Gastrocnemius medialis (tissue), 4 donors: ENCODE measurements around the gene ARMC6. TPM values are rescaled to one million over a fixed set of nuclear protein-coding genes. Genes with fewer than 3 reads are reported as not detected.

ENCODE experiments used
- ATAC-seq, 2 donors: fragments of 150-250 bp; one replicate each; pipeline ENCODE4 v1.9.1; 2016
- DNase-seq, 2 donors: peaks; one replicate each; pipeline ENCODE4 v3.0.0-alpha.2; 2019
- H3K27ac ChIP-seq, 4 donors: fragments of 200-600 bp; sonication (generic); 1 replicate in 1 of 4; 2 replicates in 3 of 4; pipeline ENCODE4 v1.5.1; 2016 to 2018; ENCODE audit warnings: mild to moderate bottlenecking in 2 of 4, moderate library complexity in 1 of 4
- H3K27me3 ChIP-seq, 3 donors: fragments of 200-600 bp; sonication (generic) in 2 of 3; 1 replicate in 1 of 3; 2 replicates in 2 of 3; pipeline versions ENCODE4 v1.5.1 to v1.6.0; 2016 to 2019; ENCODE audit warnings: mild to moderate bottlenecking in 1 of 3, moderate library complexity in 1 of 3
- H3K36me3 ChIP-seq, 2 donors: fragments of 200-600 bp; sonication (generic) in 1 of 2; one replicate each; pipeline ENCODE4 v1.5.1; 2017 to 2018
- H3K4me1 ChIP-seq, 2 donors: fragments of 200-600 bp; sonication (generic) in 1 of 2; one replicate each; pipeline ENCODE4 v1.5.1; 2016 to 2017; ENCODE audit warnings: mild to moderate bottlenecking in 2 of 2
- H3K4me3 ChIP-seq, 4 donors: fragments of 200-600 bp; sonication (generic) in 3 of 4; 1 replicate in 1 of 4; 2 replicates in 3 of 4; pipeline ENCODE4 v1.5.1; 2016 to 2019; ENCODE audit warnings: mild to moderate bottlenecking in 2 of 4
- H3K9me3 ChIP-seq, 3 donors: fragments of 200-600 bp; sonication (generic) in 2 of 3; 1 replicate in 1 of 3; 2 replicates in 2 of 3; pipeline ENCODE4 v1.5.1; 2016 to 2019
- POLR2A ChIP-seq, 2 donors: fragments of 450-650 bp; IDR thresholded peaks; one replicate each; pipeline ENCODE4 v1.6.1; 2017; ENCODE audit warnings: antibody characterized with exemption in 2 of 2, mild to moderate bottlenecking in 2 of 2, moderate library complexity in 2 of 2
- in situ Hi-C, 4 donors: fragments of 200-750 bp; cut with MboI; loops; one replicate each; pipeline versions ENCODE4 v1.15.0 to v1.8.0; 2017; ENCODE audit warnings: low sequenced_read_pairs in 4 of 4
- intact Hi-C: fragments of 100-400 bp; cut with DNase I; formaldehyde crosslinking; loops from one replicate; pipeline ENCODE4 v1.15.1; 2023; ENCODE audit warnings: low total_unique reads
- total RNA-seq, 4 donors: library from RNA; depleted of rRNA; stranded (reverse); fragments of >200 nt; gene quantifications; one replicate each; pipeline versions ENCODE4 v1.1.0 to v1.2.3, GENCODE V29; 2016
- TF ChIP-seq, protein P1 (sequence below), 5 experiments: fragments of 450-650 bp in 3 of 5; fragments of 200-600 bp in 2 of 5; sonication (generic) in 2 of 5; IDR thresholded peaks in 4 of 5; conservative IDR thresholded peaks in 1 of 5; 1 replicate in 4 of 5; 2 replicates in 1 of 5; pipeline ENCODE4 v1.5.1; 2016 to 2019; ENCODE audit warnings: antibody characterized with exemption in 5 of 5, mild to moderate bottlenecking in 3 of 5, moderate library complexity in 3 of 5

The ARMC6 gene
- total RNA-seq, 4 donors from 2014 or later, result 18.2 to 35.7 (median 25.2) TPM

GRCh38 chr19:19068659-19069654, 35.6 kb downstream of the ARMC6 start:
- H3K36me3 ChIP-seq, result no peaks in the 10 kb centered on the region
- H3K27ac ChIP-seq, result peak overlapping the region; percentile 94 to 96 (median 94)
- intact Hi-C loops, result loop anchor here (10.0 kb wide), 1 partner anchor 1044 kb away; no protein-coding TSS in a partner anchor
- in situ Hi-C loops, result no loop called here
- DNase-seq (no peak), ATAC-seq (peak; percentile 15 to 24)
- no peak for TF ChIP-seq POLR2A (IDR thresholded peaks at IDR 0.05)
- TF ChIP-seq, protein P1, sequence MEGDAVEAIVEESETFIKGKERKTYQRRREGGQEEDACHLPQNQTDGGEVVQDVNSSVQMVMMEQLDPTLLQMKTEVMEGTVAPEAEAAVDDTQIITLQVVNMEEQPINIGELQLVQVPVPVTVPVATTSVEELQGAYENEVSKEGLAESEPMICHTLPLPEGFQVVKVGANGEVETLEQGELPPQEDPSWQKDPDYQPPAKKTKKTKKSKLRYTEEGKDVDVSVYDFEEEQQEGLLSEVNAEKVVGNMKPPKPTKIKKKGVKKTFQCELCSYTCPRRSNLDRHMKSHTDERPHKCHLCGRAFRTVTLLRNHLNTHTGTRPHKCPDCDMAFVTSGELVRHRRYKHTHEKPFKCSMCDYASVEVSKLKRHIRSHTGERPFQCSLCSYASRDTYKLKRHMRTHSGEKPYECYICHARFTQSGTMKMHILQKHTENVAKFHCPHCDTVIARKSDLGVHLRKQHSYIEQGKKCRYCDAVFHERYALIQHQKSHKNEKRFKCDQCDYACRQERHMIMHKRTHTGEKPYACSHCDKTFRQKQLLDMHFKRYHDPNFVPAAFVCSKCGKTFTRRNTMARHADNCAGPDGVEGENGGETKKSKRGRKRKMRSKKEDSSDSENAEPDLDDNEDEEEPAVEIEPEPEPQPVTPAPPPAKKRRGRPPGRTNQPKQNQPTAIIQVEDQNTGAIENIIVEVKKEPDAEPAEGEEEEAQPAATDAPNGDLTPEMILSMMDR (IDR thresholded peaks at IDR 0.05 in 4 of 5, conservative IDR thresholded peaks at IDR 0.05 in 1 of 5), result no peak
- peak overlapping the region in 1 of 4 donors; percentile 19 for H3K4me3 ChIP-seq
- H3K9me3 ChIP-seq, result no peaks in the 10 kb centered on the region
- no peaks in the 10 kb centered on the region for H3K27me3 ChIP-seq
- peaks cover 48 to 72% of the 10 kb centered on the region in 2 donors for H3K4me1 ChIP-seq

- no peak for ATAC-seq
- no peak for TF ChIP-seq POLR2A (IDR thresholded peaks at IDR 0.05)
- TF ChIP-seq, protein P1 (IDR thresholded peaks at IDR 0.05 in 4 of 5, conservative IDR thresholded peaks at IDR 0.05 in 1 of 5), result no peak
- in situ Hi-C loops, result no loop called here
These were observed 38.5 kb downstream of the ARMC6 start for GRCh38 chr19:19071897-19072296.

DNA sequence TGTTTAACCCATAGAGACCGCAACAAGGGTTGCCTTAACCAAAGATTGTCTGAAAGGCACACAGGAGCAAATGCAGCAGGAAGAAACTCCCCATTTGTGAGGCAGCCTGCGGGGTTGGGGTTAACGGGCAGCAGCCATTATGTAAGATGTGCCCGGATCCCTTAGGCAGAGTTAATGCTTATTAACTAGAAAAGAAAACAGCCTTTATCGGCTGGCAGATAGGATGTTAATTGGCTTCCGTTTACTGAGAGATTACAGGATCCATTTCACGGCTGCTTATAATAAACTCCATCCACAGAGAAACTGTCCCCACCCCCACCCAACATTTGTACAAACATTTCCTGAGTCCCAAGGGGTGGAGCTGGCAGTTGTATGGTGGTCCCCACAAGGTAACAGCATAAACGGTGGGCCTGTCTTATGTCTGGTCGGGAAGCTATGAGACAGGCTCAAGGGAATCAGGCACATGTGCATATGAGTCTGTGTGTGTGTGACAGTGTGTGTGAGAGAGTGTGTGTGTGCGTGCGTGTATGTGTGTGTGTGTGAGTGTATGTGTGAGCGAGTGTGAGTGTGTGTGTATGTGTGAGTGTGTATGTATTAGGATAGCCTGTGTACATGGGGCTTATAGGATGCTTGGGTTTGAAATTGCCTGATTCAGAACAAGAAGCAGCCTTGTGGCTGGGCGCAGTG, 40.9 kb downstream of the ARMC6 start:
- DNase-seq, result no peak
- intact Hi-C loops, result no loop called here
- peaks cover 10 to 39% of the 10 kb centered on the region in 2 donors for H3K4me1 ChIP-seq
- ATAC-seq, result no peak
- in situ Hi-C loops, result no loop called here
- no peaks in the 10 kb centered on the region for H3K27me3 ChIP-seq
- no peaks in the 10 kb centered on the region for H3K9me3 ChIP-seq
- H3K36me3 ChIP-seq, result no peaks in the 10 kb centered on the region
- peak overlapping the region in 1 of 4 donors; percentile 62 for H3K27ac ChIP-seq
- H3K4me3 ChIP-seq, result no peak overlapping the region
- TF ChIP-seq, protein P1 (IDR thresholded peaks at IDR 0.05 in 4 of 5, conservative IDR thresholded peaks at IDR 0.05 in 1 of 5), result no peak
- TF ChIP-seq POLR2A (IDR thresholded peaks at IDR 0.05), result no peak

More at GRCh38 chr19:19071897-19072296, 38.5 kb downstream of the ARMC6 start:
- Histone ChIP-seq H3K4me1 (peaks cover 34 to 64% of the 10 kb centered on the region in 2 donors), H3K36me3 (no peaks in the 10 kb centered on the region), H3K27me3 (no peaks in the 10 kb centered on the region), H3K9me3 (no peaks in the 10 kb centered on the region), H3K4me3 (no peak overlapping the region), H3K27ac (peak overlapping the region; percentile 26 to 96 (median 94))
- intact Hi-C loops, result no loop called here
- DNase-seq, result no peak

DNA sequence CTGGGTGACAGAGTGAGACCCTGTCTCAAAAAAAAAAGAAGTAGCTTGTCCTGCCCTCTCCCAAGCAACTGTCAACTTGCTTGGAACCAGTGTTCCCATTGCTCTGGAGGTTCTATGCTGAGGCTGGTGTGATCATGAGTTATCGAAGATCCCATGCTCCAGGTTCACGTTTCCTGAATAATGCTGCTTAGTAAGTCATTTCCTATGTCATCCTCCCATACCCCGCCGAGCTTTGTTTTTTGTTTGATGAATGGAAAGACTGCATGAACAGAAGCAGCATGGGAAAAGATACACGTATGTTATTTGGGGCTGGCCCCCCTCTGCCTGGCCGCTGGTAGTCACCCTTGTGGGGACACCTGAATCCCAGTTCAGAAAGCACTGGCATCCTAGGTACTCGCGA, 41.7 kb downstream of the ARMC6 start:
- H3K27me3 ChIP-seq, result no peaks in the 10 kb centered on the region
- intact Hi-C loops (no loop called here), in situ Hi-C loops (no loop called here)
- no peak overlapping the region for H3K4me3 ChIP-seq
- ATAC-seq, result no peak
- no peak for TF ChIP-seq POLR2A (IDR thresholded peaks at IDR 0.05)
- TF ChIP-seq, protein P1 (IDR thresholded peaks at IDR 0.05 in 4 of 5, conservative IDR thresholded peaks at IDR 0.05 in 1 of 5), result no peak
- no peak for DNase-seq
- H3K27ac ChIP-seq, result no peak overlapping the region
- no peaks in the 10 kb centered on the region for H3K36me3 ChIP-seq
- H3K4me1 ChIP-seq, result peaks cover 6 to 33% of the 10 kb centered on the region in 2 donors
- H3K9me3 ChIP-seq, result no peaks in the 10 kb centered on the region
